H54 (cell line): Measurements from ENCODE around the gene COL11A2.
"Not testable (repeated sequence)": the region's sequence is repeated elsewhere in the genome, so short reads cannot be mapped to it uniquely, and the experiment has no call there.

Experiments
- DNase-seq: peaks from one replicate; pipeline ENCODE4 v3.0.0; 2011; ENCODE audit warnings: low spot score, mixed read lengths; ENCODE audit not compliant: insufficient read length
- FAIRE-seq: peaks from 3 replicates; lab custom pipeline; 2011; peaks lifted over from hg19 to GRCh38; lab: Jason Lieb, UNC
- POLR2A ChIP-seq: IDR thresholded peaks from 2 replicates; pipeline ENCODE4 v1.6.1; 2011; ENCODE audit warnings: low read depth, mild to moderate bottlenecking, low read length

The COL11A2 gene

GRCh38 chr6:33192105-33192646, at the start of gene COL11A2:
COL11A2 (minus strand) TSS chr6:33192467; CDS start chr6:33192240, 227 bp downstream.
- FAIRE-seq (no peak), DNase-seq (no peak)
- TF ChIP-seq POLR2A, result no peak

GRCh38 chr6:33241968-33242367, 49.7 kb upstream of the COL11A2 start:
- no peak for DNase-seq
- no peak for FAIRE-seq
- no peak for TF ChIP-seq POLR2A

GRCh38 chr6:33237741-33238140, 45.5 kb upstream of the COL11A2 start:
- no peak for TF ChIP-seq POLR2A
- FAIRE-seq, result no peak
- no peak for DNase-seq

- DNase-seq (no peak), FAIRE-seq (no peak)
- no peak for TF ChIP-seq POLR2A
Measured at GRCh38 chr6:33236852-33237251, 44.6 kb upstream of the COL11A2 start.

- DNase-seq, result no peak
- FAIRE-seq, result no peak
- TF ChIP-seq POLR2A, result no peak
Measured at GRCh38 chr6:33236328-33236727, 44.1 kb upstream of the COL11A2 start.

GRCh38 chr6:33235221-33235634, 43.0 kb upstream of the COL11A2 start:
- no peak for FAIRE-seq
- no peak for DNase-seq
- TF ChIP-seq POLR2A, result no peak

GRCh38 chr6:33226503-33227120, 34.3 kb upstream of the COL11A2 start:
- DNase-seq, FAIRE-seq: not testable (repeated sequence)

- TF ChIP-seq POLR2A, result no peak
- DNase-seq (no peak), FAIRE-seq (no peak)
Measured at GRCh38 chr6:33217681-33218080, 25.4 kb upstream of the COL11A2 start.

GRCh38 chr6:33217246-33217645, 25.0 kb upstream of the COL11A2 start:
- no peak for DNase-seq
- no peak for TF ChIP-seq POLR2A
- no peak for FAIRE-seq

GRCh38 chr6:33216117-33216649, 23.9 kb upstream of the COL11A2 start:
- no peak for FAIRE-seq
- no peak for DNase-seq
- no peak for TF ChIP-seq POLR2A

GRCh38 chr6:33215271-33216116, 23.2 kb upstream of the COL11A2 start:
- no peak for TF ChIP-seq POLR2A
- DNase-seq, result no peak
- no peak for FAIRE-seq

GRCh38 chr6:33213989-33214335, 21.7 kb upstream of the COL11A2 start:
- FAIRE-seq (no peak), DNase-seq (no peak)
- no peak for TF ChIP-seq POLR2A

- TF ChIP-seq POLR2A, result no peak; the same call in none of the 2 replicates
- FAIRE-seq (no peak), DNase-seq (no peak)
Measured at GRCh38 chr6:33213166-33213988, 21.1 kb upstream of the COL11A2 start.

- FAIRE-seq, result no peak
- TF ChIP-seq POLR2A, result no peak
- DNase-seq, result no peak
Measured at GRCh38 chr6:33212857-33213165, 20.5 kb upstream of the COL11A2 start.
